Fibroblast of skin of back (primary cell): ENCODE measurements around the gene RXRB.
A peak's percentile ranks its signal among the peaks of the same experiment; 100 is the strongest.

ENCODE experiments used
- DNase-seq: peaks from one replicate; pipeline ENCODE4 v3.0.0-alpha.2; 2013

Gene RXRB

GRCh38 chr6:33211666-33212422, 11.4 kb upstream of the RXRB start:
- no peak for DNase-seq

GRCh38 chr6:33211136-33211535, 10.7 kb upstream of the RXRB start:
- no peak for DNase-seq

- no peak for DNase-seq
Measured at GRCh38 chr6:33209856-33210255, 9.4 kb upstream of the RXRB start.

GRCh38 chr6:33208091-33208967, 7.9 kb upstream of the RXRB start, which contains the start of gene RING1:
Gene RING1 (plus strand): TSS chr6:33208500. CDS start chr6:33208823, 323 bp downstream.
- peak; percentile 74 for DNase-seq

- peak; percentile 57 for DNase-seq
Measured at GRCh38 chr6:33207552-33208090, 7.2 kb upstream of the RXRB start.

GRCh38 chr6:33206864-33207551, 6.5 kb upstream of the RXRB start:
- peak; percentile 87 for DNase-seq

GRCh38 chr6:33206027-33206863, 5.8 kb upstream of the RXRB start:
- DNase-seq, result peak; percentile 61

GRCh38 chr6:33205191-33206026, 4.9 kb upstream of the RXRB start:
- DNase-seq, result peak; percentile 58

- DNase-seq, result peak; percentile 91
Measured at GRCh38 chr6:33204415-33205190, 4.1 kb upstream of the RXRB start, which contains the start of gene HSD17B8. Gene HSD17B8 (plus strand): TSS chr6:33204655. CDS start chr6:33204669, 14 bp downstream.

GRCh38 chr6:33204165-33204414, 3.6 kb upstream of the RXRB start:
- DNase-seq, result no peak

- no peak for DNase-seq
Measured at GRCh38 chr6:33203443-33204164, 3.1 kb upstream of the RXRB start.

GRCh38 chr6:33202799-33203198, 2.3 kb upstream of the RXRB start:
- DNase-seq, result no peak

- DNase-seq, result no peak
Measured at GRCh38 chr6:33201935-33202334, 1.5 kb upstream of the RXRB start.

GRCh38 chr6:33201147-33201545, 681 bp upstream of the RXRB start:
- DNase-seq, result no peak

- peak; percentile 71 for DNase-seq
Measured at GRCh38 chr6:33199687-33200218, 712 bp downstream of the RXRB start.

- DNase-seq, result no peak
Measured at GRCh38 chr6:33198853-33199436, 1.5 kb downstream of the RXRB start.

- no peak for DNase-seq
Measured at GRCh38 chr6:33198159-33198852, 2.2 kb downstream of the RXRB start.

- peak; percentile 68 for DNase-seq
Measured at GRCh38 chr6:33197431-33198048, 2.9 kb downstream of the RXRB start.
